Activated CD4-positive, alpha-beta T cell treated with anti-CD3 and anti-CD28 coated beads for 48 hours (primary cell): ENCODE measurements around the gene JMJD8.

Experiments used
- DNase-seq: peaks from one replicate; pipeline ENCODE4 v3.0.0-alpha.2; 2020

JMJD8 gene

GRCh38 chr16:721765-722540, 37.8 kb upstream of the JMJD8 start:
- no peak for DNase-seq

GRCh38 chr16:720990-721764, 37.0 kb upstream of the JMJD8 start, which contains the start of gene ANTKMT:
TSS of gene ANTKMT (plus strand) at chr16:721146. CDS start at chr16:721275, 129 bp downstream.
- DNase-seq = peak; percentile 83

GRCh38 chr16:720447-720989, 36.4 kb upstream of the JMJD8 start:
- DNase-seq = peak; percentile 67

- no peak for DNase-seq
Measured at GRCh38 chr16:719815-720446, 35.8 kb upstream of the JMJD8 start.

- no peak for DNase-seq
Measured at GRCh38 chr16:718922-719321, 34.8 kb upstream of the JMJD8 start.

DNA sequence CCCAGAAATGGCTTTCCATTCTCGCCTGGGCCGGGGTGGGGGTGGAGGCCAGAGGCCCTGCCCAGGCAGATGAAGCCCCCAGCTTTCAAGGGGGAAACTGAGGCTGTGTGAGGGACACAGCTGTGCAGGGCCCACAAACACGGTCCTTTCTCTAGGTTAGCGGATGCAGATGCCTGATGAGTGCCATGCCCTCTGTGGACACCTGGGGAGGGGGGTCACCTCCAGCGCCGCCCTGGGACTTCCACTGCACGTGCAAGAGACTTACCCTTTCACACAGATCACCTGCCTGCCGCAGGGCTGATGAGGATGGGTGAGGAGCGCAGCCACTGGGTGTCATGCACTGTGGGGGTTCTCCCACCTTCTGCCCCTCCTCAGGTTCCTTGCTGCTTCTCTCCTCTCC, 34.3 kb upstream of the JMJD8 start:
- DNase-seq = no peak

GRCh38 chr16:717450-718245, 33.5 kb upstream of the JMJD8 start:
- no peak for DNase-seq

DNA sequence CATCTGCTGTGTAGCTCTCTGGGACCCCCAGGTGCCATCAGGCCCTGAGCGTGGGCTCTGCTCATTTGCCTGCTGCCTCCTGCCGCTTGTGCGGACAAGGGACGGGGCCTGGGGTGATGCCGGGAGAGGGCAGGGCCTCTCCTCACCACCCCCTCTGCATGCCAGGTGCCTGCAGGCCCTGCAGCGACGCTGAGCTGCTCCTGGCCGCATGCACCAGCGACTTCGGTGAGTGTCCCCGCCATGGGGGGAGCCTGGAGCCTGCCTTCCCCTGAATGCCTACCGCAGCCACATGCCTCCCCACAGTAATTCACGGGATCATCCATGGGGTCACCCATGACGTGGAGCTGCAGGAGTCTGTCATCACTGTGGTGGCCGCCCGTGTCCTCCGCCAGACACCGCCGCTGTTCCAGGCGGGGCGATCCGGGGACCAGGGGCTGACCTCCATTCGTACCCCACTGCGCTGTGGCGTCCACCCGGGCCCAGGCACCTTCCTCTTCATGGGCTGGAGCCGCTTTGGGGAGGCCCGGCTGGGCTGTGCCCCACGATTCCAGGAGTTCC, 32.7 kb upstream of the JMJD8 start:
- no peak for DNase-seq

DNA sequence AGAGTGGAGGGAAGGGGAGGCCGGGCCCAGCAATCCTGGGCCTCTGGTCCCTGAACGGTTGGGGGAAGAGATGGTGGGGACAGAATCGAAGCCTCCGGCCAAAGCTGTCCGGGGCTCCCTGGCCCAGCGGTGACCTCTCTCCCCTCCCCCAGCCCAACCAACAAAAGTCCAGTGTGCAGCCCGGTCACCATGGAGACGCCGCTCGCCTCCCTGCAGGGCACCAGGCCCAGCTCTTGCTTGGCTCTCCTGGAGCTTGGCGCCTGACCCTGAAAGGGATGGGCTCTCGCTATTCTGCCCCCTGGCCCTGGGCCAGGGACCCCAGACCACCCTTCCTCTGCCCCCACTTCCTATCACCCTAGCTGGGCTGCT, 32.0 kb upstream of the JMJD8 start:
- no peak for DNase-seq

DNA sequence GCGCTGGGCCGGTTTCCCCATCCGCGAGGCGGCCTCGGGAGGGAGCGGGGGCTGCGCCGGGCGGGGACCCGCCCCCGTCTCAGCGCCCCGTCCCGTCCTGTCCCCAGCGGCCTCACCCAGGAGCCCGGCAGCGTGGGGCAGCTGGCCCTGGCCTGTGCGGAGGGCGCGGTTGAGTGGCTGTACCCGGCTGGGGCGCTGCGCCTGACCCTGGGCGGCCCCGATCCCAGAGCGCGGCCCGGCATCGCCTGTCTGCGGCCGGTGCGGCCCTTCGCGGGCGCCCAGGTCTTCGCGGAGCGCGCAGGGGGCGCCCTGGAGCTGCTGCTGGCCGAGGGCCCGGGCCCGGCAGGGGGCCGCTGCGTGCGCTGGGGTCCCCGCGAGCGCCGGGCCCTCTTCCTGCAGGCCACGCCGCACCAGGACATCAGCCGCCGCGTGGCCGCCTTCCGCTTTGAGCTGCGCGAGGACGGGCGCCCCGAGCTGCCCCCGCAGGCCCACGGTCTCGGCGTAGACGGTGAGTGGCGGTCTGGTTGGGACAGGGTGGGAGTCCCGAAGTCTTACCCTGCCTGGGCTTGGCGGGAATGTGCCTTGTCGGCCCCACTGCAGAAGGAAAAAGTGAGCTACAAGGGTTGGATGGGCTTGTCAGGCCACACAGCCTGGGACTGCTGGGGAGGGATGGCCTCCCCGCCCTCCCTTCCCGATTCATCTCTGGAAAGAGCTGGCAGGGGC, 31.5 kb upstream of the JMJD8 start:
- no peak for DNase-seq

- peak; percentile 93 for DNase-seq
Measured at GRCh38 chr16:714558-715476, 30.7 kb upstream of the JMJD8 start, which contains the start of gene METRN. TSS of gene METRN (plus strand) at chr16:715118. CDS start at chr16:715290, 172 bp downstream.

DNA sequence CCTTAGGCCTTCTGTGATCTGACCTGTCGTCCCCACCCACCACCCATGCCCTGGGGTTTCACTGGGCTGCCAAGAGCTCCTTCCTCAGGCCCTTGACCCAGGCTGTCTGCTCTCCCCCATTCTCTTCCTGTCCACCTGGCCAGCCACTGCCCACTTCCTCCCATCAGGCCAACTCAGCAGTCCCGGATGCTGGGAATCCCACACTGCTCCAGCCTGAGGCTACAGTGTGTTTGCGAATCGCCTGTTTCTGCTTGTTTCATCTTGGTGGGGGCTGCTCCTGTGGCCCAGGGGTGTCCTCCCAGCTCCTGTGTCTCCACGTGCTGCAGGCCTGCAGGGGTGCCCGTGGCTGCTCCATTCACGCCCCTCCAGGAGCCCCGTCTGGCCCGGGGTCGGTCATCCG, 29.9 kb upstream of the JMJD8 start:
- DNase-seq = no peak

DNA sequence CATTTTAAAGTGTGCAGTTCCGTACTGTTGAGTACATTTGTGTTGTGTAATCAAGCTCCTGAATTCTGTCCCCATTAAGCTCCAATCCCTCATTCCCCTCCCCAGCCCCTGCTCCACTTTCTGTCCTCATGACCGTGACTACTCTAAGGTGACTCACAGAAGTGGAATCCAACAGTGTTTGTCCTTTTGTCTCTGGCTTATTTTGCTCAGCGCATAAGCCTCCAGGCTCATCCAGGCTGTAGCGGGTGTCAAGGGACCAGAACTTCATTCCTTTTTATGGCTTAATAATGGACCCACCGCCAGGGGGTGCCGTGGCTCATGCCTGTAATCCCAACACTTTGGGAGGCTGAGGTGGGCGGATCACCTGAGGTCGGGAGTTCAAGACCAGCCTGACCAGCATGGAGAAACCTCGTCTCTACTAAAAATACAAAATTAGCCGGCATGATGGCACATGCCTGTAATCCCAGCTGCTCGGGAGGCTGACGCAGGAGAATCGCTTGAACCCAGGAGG, 28.7 kb upstream of the JMJD8 start:
- DNase-seq = peak; percentile 82

DNA sequence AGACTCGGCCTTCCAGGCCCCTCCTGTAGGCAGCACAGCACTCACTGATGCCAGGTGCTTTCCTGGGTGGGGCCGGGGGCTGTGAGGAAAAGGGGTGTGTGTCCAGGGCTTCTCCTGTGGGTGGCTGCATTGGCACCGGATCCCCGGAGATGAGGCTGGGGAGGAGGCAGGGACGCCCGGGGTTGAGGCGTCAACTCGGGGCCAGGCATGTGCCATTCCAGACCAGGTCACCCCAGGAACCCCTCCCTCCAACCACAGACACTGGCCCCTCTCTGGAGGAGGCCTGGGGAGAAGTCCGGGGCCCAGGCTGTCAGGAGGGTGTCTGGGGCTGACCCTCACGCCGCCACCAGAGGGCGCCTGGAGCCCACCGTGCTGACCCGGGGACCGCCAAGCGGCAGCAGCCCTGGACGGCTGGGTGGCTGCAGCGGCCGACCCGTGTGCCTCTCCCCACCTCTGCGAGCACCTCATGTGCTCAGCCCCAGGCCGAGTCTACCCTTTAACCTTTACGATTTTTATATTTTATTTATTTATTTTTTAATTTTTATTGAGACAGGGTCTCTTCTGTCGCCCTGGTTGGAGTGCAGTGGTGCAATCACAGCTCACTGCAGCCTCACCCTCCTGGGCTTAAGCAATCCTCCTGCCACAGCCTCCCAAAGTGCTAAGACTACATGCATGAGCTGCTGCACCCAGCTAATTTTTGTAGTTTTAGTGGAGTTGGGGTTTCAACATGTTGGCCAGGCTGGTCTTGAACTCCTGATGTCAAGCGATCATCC, 27.6 kb upstream of the JMJD8 start:
- DNase-seq = peak; percentile 85

- DNase-seq = no peak
Measured at GRCh38 chr16:711084-711483, 26.9 kb upstream of the JMJD8 start.

GRCh38 chr16:710500-711075, 26.5 kb upstream of the JMJD8 start:
- DNase-seq = no peak

DNA sequence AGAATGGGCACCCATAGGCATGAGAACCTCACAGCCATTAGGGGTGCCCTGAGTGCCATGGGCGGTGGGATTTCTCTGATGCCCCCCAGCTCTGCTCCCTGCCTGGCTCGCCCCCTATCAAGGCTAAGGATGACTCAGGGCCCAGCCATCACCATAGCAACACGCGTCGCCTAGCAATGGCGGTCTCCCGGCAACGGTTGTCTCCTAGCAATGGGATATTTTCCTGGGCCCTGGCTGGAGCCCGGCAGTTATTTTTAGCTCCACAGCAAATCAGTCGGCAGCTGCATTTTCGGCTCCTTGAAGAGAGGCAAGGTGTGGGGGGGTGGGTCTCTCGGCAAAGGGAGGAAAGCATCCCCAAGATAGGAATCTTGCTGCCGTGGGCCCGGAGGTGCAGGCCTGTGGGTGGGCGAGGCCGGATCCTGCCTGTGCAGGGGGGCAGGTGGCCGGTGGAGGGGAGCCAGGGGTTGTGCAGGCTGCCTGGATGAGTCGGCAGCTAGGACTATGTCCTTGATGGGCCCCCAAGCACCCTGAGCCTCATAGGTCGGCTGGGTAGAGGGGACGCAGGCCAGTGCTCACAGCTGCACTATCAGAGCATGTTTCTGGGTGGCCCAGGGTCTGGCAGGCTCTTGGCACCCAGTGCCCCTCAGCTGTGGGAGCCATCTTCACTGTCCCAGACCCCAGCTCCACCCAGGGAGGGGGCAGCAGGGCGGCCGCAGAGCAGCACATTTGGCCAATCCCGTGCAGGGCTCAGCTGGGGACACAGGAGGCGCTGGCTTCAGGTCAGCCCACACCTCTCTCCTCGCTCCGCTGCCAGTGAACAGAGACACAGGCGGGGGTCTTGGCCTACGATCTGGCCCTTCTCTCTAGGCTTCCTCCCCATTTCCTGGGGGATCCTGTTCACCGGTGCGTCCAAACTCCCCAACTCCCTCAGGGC, 25.7 kb upstream of the JMJD8 start:
- peak; percentile 44 for DNase-seq

- no peak for DNase-seq
Measured at GRCh38 chr16:708959-709358, 24.8 kb upstream of the JMJD8 start.
